GM06990 (cell line): Measurements from ENCODE around the gene OR2W1.

Source experiments
- DNase-seq: peaks from one replicate; pipeline ENCODE4 v3.0.0-alpha.2; 2011; ENCODE audit not compliant: insufficient read length; ENCODE audit errors: extremely low read depth
- H3K27me3 ChIP-seq: replicated peaks from 2 replicates; pipeline ENCODE4 v1.6.0; 2011; ENCODE audit warnings: low read length; ENCODE audit not compliant: control insufficient read depth, insufficient read depth
- H3K36me3 ChIP-seq: 2 replicates; pipeline ENCODE4 v1.5.1; 2011; ENCODE audit warnings: low read length; ENCODE audit not compliant: control insufficient read depth, insufficient read depth
- H3K4me3 ChIP-seq: replicated peaks from 2 replicates; pipeline ENCODE4 v1.5.1; 2011; ENCODE audit warnings: low read depth, mild to moderate bottlenecking, control low read depth, low read length
- CTCF ChIP-seq: IDR thresholded peaks from 2 replicates; pipeline ENCODE4 v1.5.1; 2011; ENCODE audit warnings: low read length, control low read depth, mild to moderate bottlenecking, inconsistent platforms; ENCODE audit not compliant: insufficient read depth, poor library complexity, severe bottlenecking

The OR2W1 gene

GRCh38 chr6:29045075-29045474 lies at the start of gene OR2W1:
TSS of gene OR2W1 (minus strand) at chr6:29045175. CDS start at chr6:29045175, 0 bp downstream.
- Histone ChIP-seq H3K4me3 (no peak within 1 kb of the TSS), H3K36me3 (no peaks in the 10 kb centered on the region), H3K27me3 (no peaks in the 10 kb centered on the region)
- TF ChIP-seq CTCF: no peak
- no peak for DNase-seq

GRCh38 chr6:29092957-29093356 lies 48.0 kb upstream of the OR2W1 start:
- no peaks in the 10 kb centered on the region for H3K27me3 ChIP-seq
- H3K4me3 ChIP-seq: no peak overlapping the region
- H3K36me3 ChIP-seq: no peaks in the 10 kb centered on the region
- no peak for DNase-seq
- no peak for TF ChIP-seq CTCF

- no peaks in the 10 kb centered on the region for H3K27me3 ChIP-seq
- no peak within 1 kb of the TSS for H3K4me3 ChIP-seq
- DNase-seq: no peak
- H3K36me3 ChIP-seq: no peaks in the 10 kb centered on the region
- no peak for TF ChIP-seq CTCF
Measured at GRCh38 chr6:29087213-29087612, 42.2 kb upstream of the OR2W1 start, which contains the start of gene OR2B3. TSS of gene OR2B3 (minus strand) at chr6:29087313. CDS start at chr6:29087248, 65 bp downstream.

- DNase-seq: no peak
- H3K4me3 ChIP-seq: no peak overlapping the region
- TF ChIP-seq CTCF: no peak
- no peaks in the 10 kb centered on the region for H3K27me3 ChIP-seq
- no peaks in the 10 kb centered on the region for H3K36me3 ChIP-seq
Measured at GRCh38 chr6:29082457-29082856, 37.5 kb upstream of the OR2W1 start.

GRCh38 chr6:29081312-29081711 lies 36.3 kb upstream of the OR2W1 start:
- no peak overlapping the region for H3K4me3 ChIP-seq
- H3K27me3 ChIP-seq: no peaks in the 10 kb centered on the region
- H3K36me3 ChIP-seq: no peaks in the 10 kb centered on the region
- no peak for TF ChIP-seq CTCF
- no peak for DNase-seq

GRCh38 chr6:29079203-29079602 lies 34.2 kb upstream of the OR2W1 start:
- DNase-seq: no peak
- H3K27me3 ChIP-seq: no peaks in the 10 kb centered on the region
- TF ChIP-seq CTCF: no peak
- H3K36me3 ChIP-seq: no peaks in the 10 kb centered on the region
- H3K4me3 ChIP-seq: no peak overlapping the region
